NOMO-1 (cell line): ENCODE measurements around the gene C3AR1.
"Not testable (repeated sequence)": the region's sequence is repeated elsewhere in the genome, so short reads cannot be mapped to it uniquely, and the experiment has no call there.

Experiments
- DNase-seq, 2 experiments: peaks; one replicate each; lab custom pipeline; 2025; ENCODE audit not compliant: unreplicated experiment in 2 of 2; lab: John Stamatoyannopoulos, UW

Gene C3AR1

GRCh38 chr12:8031017-8031416, 35.1 kb downstream of the C3AR1 start:
- DNase-seq: not testable (repeated sequence)

- DNase-seq: no peak
Observed at GRCh38 chr12:8030189-8030588, 36.0 kb downstream of the C3AR1 start.

- no peak for DNase-seq
Observed at GRCh38 chr12:8028267-8028666, 37.9 kb downstream of the C3AR1 start.

GRCh38 chr12:8027856-8028255, 38.3 kb downstream of the C3AR1 start:
- DNase-seq: no peak

- DNase-seq: peak; percentile 96 to 99
Observed at GRCh38 chr12:8026291-8026900, 39.8 kb downstream of the C3AR1 start.

- peak; percentile 40 to 54 for DNase-seq
Observed at GRCh38 chr12:8018666-8019581, 47.2 kb downstream of the C3AR1 start.

GRCh38 chr12:8018213-8018612, 47.9 kb downstream of the C3AR1 start:
- DNase-seq: not testable (repeated sequence)

GRCh38 chr12:8014836-8015235, 51.3 kb downstream of the C3AR1 start:
- DNase-seq: no peak

- no peak for DNase-seq
Observed at GRCh38 chr12:8012651-8013309, 53.4 kb downstream of the C3AR1 start.

- DNase-seq: no peak
Observed at GRCh38 chr12:8011331-8011730, 54.8 kb downstream of the C3AR1 start.
